ENCODE data around the gene SMAD7. TPM values are rescaled to one million over a fixed set of nuclear protein-coding genes. Genes with fewer than 3 reads are reported as not detected.
A peak's percentile ranks its signal among the peaks of the same experiment; 100 is the strongest.

The SMAD7 gene
- polyA plus RNA-seq, 1 donor from 2014 or later: 0.48 TPM

DNA sequence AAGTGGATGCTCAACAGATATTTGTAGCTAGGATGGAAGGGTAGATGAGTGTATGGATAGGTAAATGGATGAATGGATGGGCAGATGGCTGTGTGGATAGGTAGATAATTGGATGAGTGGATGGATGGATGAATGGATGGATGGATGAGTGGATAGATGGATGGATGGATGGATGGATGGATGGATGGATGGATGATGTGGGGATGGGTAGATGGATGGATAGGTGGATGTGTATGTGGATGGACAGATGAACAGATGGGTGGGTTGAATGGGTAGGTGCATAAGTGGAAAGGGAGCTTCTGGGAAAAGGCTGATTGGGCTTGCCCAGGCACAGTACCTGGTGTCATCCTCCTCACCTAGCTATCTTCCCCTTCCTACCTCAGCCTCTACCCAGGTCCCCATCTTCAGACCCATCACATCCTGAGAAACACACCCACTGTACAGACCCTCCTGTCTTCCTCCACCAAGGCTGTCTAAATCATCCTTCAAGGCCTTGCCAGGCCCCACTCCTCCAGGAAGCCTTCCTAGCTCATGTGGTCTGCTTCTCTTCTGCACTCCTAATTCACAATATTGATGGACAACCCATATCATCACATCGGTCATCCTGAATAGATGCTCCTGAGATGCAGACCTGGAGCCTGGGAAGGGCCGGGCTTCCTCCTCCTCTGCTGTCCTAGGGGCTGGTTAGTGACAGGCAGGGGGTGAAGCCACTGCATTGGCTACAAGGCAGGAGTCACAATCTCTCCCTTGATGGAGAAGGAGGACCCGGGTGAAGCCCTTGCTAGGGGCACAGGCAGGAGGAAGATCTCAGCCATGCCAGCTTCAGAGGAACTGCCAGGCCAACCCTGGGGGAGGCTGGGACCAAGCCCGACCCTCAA lies 49.4 kb downstream of the SMAD7 start:
- Mint-ChIP-seq H3K36me3 (peaks cover 5% of the 10 kb centered on the region), H3K4me1 (peaks cover 8 to 13% (median 11%) of the 10 kb centered on the region in 3 donors), H3K4me3 (no peak overlapping the region), H3K27me3 (peaks cover 5% of the 10 kb centered on the region), H3K27ac (no peak overlapping the region), H3K9me3 (peaks cover 5 to 12% (median 7%) of the 10 kb centered on the region in 3 donors)

GRCh38 chr18:48900469-48900868 lies 50.3 kb downstream of the SMAD7 start:
- peaks cover 5 to 12% (median 7%) of the 10 kb centered on the region in 3 donors for H3K9me3 Mint-ChIP-seq

DNA sequence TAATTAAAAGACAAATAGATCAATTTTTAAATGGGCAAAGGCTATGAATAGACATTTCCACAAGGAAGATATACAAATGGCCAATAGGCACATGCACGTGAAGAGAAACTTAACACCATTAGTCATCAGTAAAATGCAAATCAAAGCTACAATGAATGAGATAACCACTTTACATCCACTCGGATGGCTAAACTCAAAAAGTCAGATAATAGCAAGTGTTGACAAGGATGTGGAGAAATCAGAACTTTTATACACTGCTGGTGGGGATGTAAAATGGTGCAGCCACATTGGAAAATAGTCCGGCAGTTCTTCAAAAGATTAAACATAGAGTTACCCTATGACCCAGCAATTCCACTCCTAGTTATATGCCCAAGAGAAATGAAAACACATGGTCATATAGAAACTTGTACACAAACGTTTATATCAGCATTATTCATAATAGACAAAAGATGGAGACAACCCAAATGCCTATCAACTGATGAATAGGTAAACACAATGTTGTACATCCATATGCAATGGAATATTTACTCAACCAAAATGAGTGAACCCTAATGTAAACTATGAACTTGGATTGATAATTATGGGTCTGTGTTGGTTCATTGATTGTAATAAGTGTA lies 51.1 kb downstream of the SMAD7 start:
- Mint-ChIP-seq H3K4me3 (peak overlapping the region in 1 of 4 donors; percentile 21), H3K36me3 (peaks cover 5% of the 10 kb centered on the region), H3K9me3 (peaks cover 5 to 12% (median 7%) of the 10 kb centered on the region in 3 donors), H3K27ac (no peak overlapping the region), H3K4me1 (peaks cover 12 to 18% (median 15%) of the 10 kb centered on the region in 3 donors), H3K27me3 (peaks cover 5% of the 10 kb centered on the region)

More at GRCh38 chr18:48900469-48900868, 50.3 kb downstream of the SMAD7 start:
- H3K27ac Mint-ChIP-seq: no peak overlapping the region
- H3K27me3 Mint-ChIP-seq: peaks cover 5% of the 10 kb centered on the region
- no peak overlapping the region for H3K4me3 Mint-ChIP-seq
- peaks cover 12 to 18% (median 15%) of the 10 kb centered on the region in 3 donors for H3K4me1 Mint-ChIP-seq
- peaks cover 5% of the 10 kb centered on the region for H3K36me3 Mint-ChIP-seq

DNA sequence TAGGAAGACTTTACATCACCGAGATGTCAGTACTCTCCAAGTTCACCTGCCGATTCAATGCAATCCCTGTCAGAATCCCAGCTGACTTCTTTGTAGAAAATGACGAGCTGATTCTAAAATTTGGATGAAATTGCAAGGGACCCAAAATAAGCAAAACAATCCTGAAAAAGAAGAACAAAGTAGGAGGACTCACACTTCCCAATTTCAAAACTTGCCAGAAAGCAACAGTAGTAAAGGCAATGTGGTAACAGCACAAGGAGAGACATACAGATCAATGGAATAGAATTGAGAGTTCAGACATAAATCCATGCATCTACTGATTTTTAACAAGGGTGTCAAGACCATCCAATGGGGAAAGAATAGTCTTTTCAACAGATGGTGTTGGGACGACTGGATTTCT lies 52.2 kb downstream of the SMAD7 start:
- Mint-ChIP-seq H3K9me3 (peaks cover 0 to 6% (median 1%) of the 10 kb centered on the region in 3 donors), H3K4me3 (no peak overlapping the region), H3K27me3 (peaks cover 2% of the 10 kb centered on the region), H3K36me3 (peaks cover 3% of the 10 kb centered on the region), H3K27ac (no peak overlapping the region), H3K4me1 (peaks cover 12 to 18% (median 15%) of the 10 kb centered on the region in 3 donors)

- no peak overlapping the region for H3K4me3 Mint-ChIP-seq
- H3K27ac Mint-ChIP-seq: no peak overlapping the region
- no peaks in the 10 kb centered on the region for H3K27me3 Mint-ChIP-seq
- peaks cover 0 to 6% (median 1%) of the 10 kb centered on the region in 3 donors for H3K9me3 Mint-ChIP-seq
- peaks cover 12 to 18% (median 15%) of the 10 kb centered on the region in 3 donors for H3K4me1 Mint-ChIP-seq
- H3K36me3 Mint-ChIP-seq: peaks cover 3% of the 10 kb centered on the region
These were observed 53.2 kb downstream of the SMAD7 start for GRCh38 chr18:48897531-48897930.

DNA sequence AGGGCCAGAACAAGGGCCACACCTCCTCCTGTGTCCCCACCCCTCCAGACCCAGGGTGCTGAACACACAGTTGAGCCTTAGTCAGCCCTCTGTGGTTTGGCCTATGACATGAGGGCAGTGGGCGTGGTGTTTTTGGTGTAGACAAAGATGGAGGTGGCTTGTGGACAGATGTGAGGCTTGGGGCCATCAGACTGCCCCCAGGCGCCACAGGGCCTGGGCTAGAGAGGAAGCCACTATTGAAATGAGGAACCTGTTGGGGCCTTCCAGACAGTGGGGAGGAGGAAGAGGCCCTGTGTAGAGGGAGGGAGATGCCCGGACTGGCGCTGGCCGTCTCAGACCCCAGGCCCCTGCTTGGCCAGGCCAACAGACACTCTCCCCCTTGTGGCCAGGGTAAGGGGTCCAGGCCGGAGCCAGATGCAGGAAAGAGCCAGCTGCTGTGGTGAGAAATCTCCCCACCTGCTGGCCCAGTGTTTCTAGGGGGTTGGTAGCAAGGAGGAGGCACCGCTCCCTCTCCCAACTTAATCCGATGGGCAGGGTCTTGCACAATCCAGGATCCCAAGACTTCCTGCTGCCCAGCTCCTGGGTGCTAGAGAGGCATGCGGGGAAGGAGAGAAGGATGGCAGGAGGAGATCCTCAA lies 53.8 kb downstream of the SMAD7 start:
- Mint-ChIP-seq H3K4me1 (peaks cover 12 to 18% (median 15%) of the 10 kb centered on the region in 3 donors), H3K4me3 (peak overlapping the region in 1 of 4 donors; percentile 79), H3K27ac (peak overlapping the region; percentile 7 to 90 (median 86))

DNA sequence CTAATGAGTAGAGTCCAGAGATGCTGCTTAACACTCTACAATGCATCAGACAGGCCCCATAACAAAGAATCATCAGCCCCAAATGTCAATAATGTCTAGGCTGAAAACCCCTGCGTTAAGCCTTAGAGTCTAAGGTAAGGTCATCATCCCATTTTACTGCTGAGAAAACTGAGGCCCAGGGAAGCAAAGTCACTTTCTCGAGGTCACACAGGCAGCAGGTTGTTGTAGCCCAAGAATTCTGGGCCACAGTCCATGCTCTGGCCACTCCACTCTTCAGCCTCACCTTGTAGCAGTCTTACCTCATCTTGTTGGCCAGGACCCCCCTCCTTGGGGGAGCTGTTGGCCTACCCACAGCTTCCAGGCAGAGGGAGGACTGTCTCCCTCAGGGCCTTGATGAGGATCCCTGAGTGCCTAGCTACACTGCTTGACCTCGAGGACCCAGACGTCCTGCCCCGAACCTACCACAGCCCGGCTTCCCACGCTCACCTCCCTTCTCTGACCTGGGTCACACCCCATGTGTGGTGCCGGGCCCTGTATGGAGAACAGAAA lies 54.4 kb downstream of the SMAD7 start:
- Mint-ChIP-seq H3K4me3 (peak overlapping the region in 1 of 4 donors; percentile 79), H3K27me3 (no peaks in the 10 kb centered on the region), H3K27ac (peak overlapping the region; percentile 7 to 90 (median 86)), H3K9me3 (peaks cover 0 to 6% (median 1%) of the 10 kb centered on the region in 3 donors), H3K36me3 (peaks cover 3% of the 10 kb centered on the region), H3K4me1 (peaks cover 12 to 18% (median 15%) of the 10 kb centered on the region in 3 donors)

More for the DNA sequence above, 53.8 kb downstream of the SMAD7 start:
- H3K36me3 Mint-ChIP-seq: peaks cover 3% of the 10 kb centered on the region
- H3K27me3 Mint-ChIP-seq: no peaks in the 10 kb centered on the region
- peaks cover 0 to 6% (median 1%) of the 10 kb centered on the region in 3 donors for H3K9me3 Mint-ChIP-seq

- H3K27me3 Mint-ChIP-seq: no peaks in the 10 kb centered on the region
- peaks cover 12 to 17% (median 15%) of the 10 kb centered on the region in 3 donors for H3K4me1 Mint-ChIP-seq
- peaks cover 0 to 6% (median 1%) of the 10 kb centered on the region in 3 donors for H3K9me3 Mint-ChIP-seq
- H3K36me3 Mint-ChIP-seq: peaks cover 3% of the 10 kb centered on the region
- no peak overlapping the region for H3K4me3 Mint-ChIP-seq
- H3K27ac Mint-ChIP-seq: no peak overlapping the region
These were observed 55.9 kb downstream of the SMAD7 start for GRCh38 chr18:48894799-48895346.

DNA sequence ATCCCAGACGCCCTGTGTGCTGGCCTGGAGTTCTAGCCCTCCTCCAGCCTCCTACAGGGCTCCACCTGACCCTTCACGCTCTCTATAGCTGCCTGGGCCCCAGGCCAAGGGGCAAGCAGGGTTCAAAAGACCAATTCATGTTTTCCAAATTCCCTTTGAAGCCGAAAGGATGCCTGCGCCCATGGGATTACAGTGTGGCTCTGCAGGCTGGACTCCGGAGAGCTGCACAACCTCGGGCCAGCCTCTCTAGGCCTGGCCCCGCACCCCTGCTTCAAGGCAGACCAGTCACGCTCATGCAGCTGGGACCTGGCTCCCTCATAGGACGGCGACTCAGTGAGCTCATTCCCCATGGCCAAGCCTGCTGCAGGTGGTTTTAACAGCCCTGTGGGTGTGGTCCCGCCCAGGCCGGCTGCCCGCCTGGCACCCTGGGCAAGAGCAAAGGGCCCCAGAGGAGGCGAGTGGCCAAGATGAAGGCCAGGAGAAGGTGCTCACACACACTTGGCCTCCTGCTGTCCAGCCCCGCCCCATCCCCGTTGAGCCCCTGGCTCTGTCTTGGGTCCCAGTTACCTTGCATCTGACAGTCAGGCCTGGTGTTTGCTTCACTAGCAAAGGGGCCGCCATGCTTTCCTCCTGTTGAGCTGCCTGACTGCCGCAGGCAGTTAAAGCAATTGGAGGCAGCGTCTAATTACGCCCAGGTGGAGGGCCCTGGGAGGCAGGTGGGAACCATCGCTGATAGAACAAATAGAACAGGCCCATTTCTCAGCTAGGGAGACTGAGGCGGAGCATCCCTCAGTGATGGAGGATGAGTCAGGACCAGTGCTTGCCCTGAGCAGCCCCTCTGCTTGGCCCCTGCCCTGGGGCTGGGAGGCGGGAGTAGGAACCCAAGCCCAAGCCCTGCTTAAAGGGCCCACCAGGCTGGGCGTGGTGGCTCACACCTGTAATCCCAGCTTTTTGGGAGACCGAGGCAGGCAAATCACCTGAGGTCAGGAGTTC lies 56.9 kb downstream of the SMAD7 start:
- peak overlapping the region in 1 of 3 donors; percentile 68 for H3K27ac Mint-ChIP-seq
- H3K4me1 Mint-ChIP-seq: peaks cover 12 to 15% (median 14%) of the 10 kb centered on the region in 3 donors
- H3K9me3 Mint-ChIP-seq: no peaks in the 10 kb centered on the region
- H3K4me3 Mint-ChIP-seq: no peak overlapping the region
- peaks cover 3% of the 10 kb centered on the region for H3K36me3 Mint-ChIP-seq
- H3K27me3 Mint-ChIP-seq: no peaks in the 10 kb centered on the region

GRCh38 chr18:48893061-48893607 lies 57.6 kb downstream of the SMAD7 start:
- Mint-ChIP-seq H3K4me3 (no peak overlapping the region), H3K27me3 (no peaks in the 10 kb centered on the region), H3K4me1 (peaks cover 12 to 15% (median 14%) of the 10 kb centered on the region in 3 donors), H3K9me3 (no peaks in the 10 kb centered on the region), H3K36me3 (no peaks in the 10 kb centered on the region), H3K27ac (peak overlapping the region in 1 of 3 donors; percentile 68)

- no peaks in the 10 kb centered on the region for H3K36me3 Mint-ChIP-seq
- no peaks in the 10 kb centered on the region for H3K27me3 Mint-ChIP-seq
- H3K4me1 Mint-ChIP-seq: peaks cover 12 to 15% (median 13%) of the 10 kb centered on the region in 3 donors
- no peak overlapping the region for H3K4me3 Mint-ChIP-seq
- H3K9me3 Mint-ChIP-seq: no peaks in the 10 kb centered on the region
- no peak overlapping the region for H3K27ac Mint-ChIP-seq
These were observed 58.5 kb downstream of the SMAD7 start for GRCh38 chr18:48892146-48892855.

GRCh38 chr18:48891721-48892120 lies 59.0 kb downstream of the SMAD7 start:
- Mint-ChIP-seq H3K27ac (no peak overlapping the region), H3K4me1 (peaks cover 6 to 9% (median 7%) of the 10 kb centered on the region in 3 donors), H3K36me3 (no peaks in the 10 kb centered on the region), H3K4me3 (no peak overlapping the region), H3K27me3 (no peaks in the 10 kb centered on the region), H3K9me3 (no peaks in the 10 kb centered on the region)
